ENCODE measurements around the gene BTBD7. TPM values are rescaled to one million over a fixed set of nuclear protein-coding genes. Genes with fewer than 3 reads are reported as not detected.

Gene BTBD7
- total and polyA plus RNA-seq, 4 donors = 19.1 to 41.8 (median 24.8) TPM

- Histone ChIP-seq H3K4me1 (ENCODE audit: control insufficient read depth, insufficient read depth, low read length) (peaks cover 4% of the 10 kb centered on the region), H3K27ac (ENCODE audit: low read depth, low read length) (no peak overlapping the region), H3K4me3 (ENCODE audit: low read depth, low read length) (no peak overlapping the region), H3K27me3 (ENCODE audit: control insufficient read depth, insufficient read depth, low read length) (no peaks in the 10 kb centered on the region), H3K9me3 (ENCODE audit: control insufficient read depth, insufficient read depth, low read length) (no peaks in the 10 kb centered on the region), H3K36me3 (ENCODE audit: control insufficient read depth, insufficient read depth, low read length) (peaks cover 42% of the 10 kb centered on the region)
- no peak for DNase-seq (ENCODE audit: low read depth in 4 of 6, low spot score in 6 of 6)
- 100% methylated on average over 1 of the region's 3 CpGs for WGBS (ENCODE audit: insufficient coverage)
Observed at GRCh38 chr14:93212432-93212831, 120.4 kb downstream of the BTBD7 start.

DNA sequence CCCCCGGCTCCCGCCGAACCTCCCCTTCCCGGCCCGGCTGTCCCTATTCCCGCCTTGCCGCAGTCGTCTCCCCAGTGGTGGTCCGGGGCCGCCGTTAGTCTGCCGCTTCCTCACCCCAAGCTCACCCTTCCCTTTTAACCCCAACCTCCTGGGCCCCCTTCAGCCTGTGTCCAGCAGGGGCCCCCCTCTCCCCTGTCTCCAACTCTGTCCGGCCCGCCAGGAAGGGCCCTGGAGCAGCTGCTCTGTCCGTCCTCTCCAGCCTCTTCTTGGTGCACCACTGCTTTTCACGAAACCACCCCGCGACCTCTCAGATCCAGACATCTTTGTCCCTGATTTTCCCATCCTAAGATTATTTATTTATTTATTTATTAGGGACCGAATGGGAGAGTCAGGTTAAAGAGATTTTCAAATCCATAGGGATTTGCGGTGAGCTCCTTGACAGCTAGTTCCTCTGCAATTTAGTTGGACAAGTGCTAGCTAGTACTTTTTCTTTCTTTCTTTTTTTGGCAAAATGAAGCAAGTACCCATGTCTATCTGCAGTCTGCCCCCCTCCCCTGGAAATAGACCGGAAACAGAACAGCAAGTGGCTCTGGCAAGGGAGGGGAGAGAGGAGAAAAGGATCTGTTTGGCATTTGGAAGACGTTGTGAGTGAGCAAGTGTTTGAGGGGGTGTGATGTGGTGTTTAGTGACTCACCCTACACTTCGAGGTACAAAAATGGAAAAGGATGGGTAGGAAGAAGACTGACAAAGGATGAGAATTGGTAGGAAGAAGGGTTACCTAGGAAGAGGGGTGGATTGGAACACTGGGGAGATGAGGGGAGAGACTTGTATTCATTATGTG lies 125.1 kb downstream of the BTBD7 start:
- Histone ChIP-seq H3K9me3 (ENCODE audit: control insufficient read depth, insufficient read depth, low read length) (no peaks in the 10 kb centered on the region), H3K36me3 (ENCODE audit: control insufficient read depth, insufficient read depth, low read length) (peaks cover 11% of the 10 kb centered on the region), H3K4me1 (ENCODE audit: control insufficient read depth, insufficient read depth, low read length) (peaks cover 13% of the 10 kb centered on the region), H3K27ac (ENCODE audit: low read depth, low read length) (peak overlapping the region; percentile 86), H3K4me3 (ENCODE audit: low read depth, low read length) (peak overlapping the region; percentile 82), H3K27me3 (ENCODE audit: control insufficient read depth, insufficient read depth, low read length) (no peaks in the 10 kb centered on the region)
- WGBS (ENCODE audit: insufficient coverage) = 0% methylated on average over 18 of the region's 23 CpGs
- peak in 5 of 6 donors; percentile 12 to 76 (median 40) for DNase-seq (ENCODE audit: low read depth in 4 of 6, low spot score in 6 of 6)

DNA sequence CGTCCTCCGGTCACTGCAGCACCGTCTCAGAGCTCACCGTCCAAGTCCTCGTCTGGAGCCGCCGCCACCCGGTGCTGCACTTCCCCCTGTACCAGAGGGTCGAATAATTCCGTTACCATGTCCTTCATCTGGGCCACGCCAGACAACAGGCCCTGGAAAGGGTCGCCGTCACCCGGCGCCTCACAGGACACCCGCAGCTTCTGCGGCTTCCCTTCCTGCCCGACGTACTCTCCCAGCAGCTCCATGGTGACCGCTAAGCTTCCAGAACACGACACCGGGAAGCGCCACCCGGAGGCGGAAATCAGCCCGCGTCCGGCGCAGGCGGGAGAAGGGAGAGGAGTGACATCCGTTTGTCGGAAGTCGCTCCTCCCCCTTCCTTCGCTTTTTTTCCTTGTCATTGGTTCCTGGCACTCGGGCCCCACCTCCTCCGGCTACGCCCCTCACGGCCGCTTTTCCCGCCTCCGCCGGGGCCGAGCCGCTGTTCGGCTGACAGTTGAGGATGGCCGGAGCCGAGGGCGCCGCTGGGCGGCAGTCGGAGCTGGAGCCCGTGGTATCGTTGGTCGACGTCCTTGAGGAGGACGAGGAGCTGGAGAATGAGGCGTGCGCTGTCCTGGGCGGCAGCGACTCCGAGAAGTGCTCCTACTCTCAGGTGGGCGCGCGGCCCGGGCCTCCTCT lies 125.9 kb downstream of the BTBD7 start, which contains the start of the genes GON7 and UBR7:
Gene GON7, minus strand, starts transcription at position 273 of the 675 bp plus-strand sequence. Its CDS starts 28 bp downstream, at position 245.
Gene UBR7, plus strand, starts transcription at position 464 of the 675 bp plus-strand sequence. Its CDS starts 36 bp downstream, at position 500.
- H3K36me3 ChIP-seq (ENCODE audit: control insufficient read depth, insufficient read depth, low read length) = peaks cover 11% of the 10 kb centered on the region
- peak within 1 kb of the TSS; percentile 86 for H3K27ac ChIP-seq (ENCODE audit: low read depth, low read length)
- H3K4me1 ChIP-seq (ENCODE audit: control insufficient read depth, insufficient read depth, low read length) = peaks cover 13% of the 10 kb centered on the region
- DNase-seq (ENCODE audit: low read depth in 4 of 6, low spot score in 6 of 6) = peak; percentile 87 to 99 (median 94)
- WGBS (ENCODE audit: insufficient coverage) = 0% methylated on average over 60 of the region's 65 CpGs
- H3K4me3 ChIP-seq (ENCODE audit: low read depth, low read length) = peak within 1 kb of the TSS; percentile 82
- no peaks in the 10 kb centered on the region for H3K9me3 ChIP-seq (ENCODE audit: control insufficient read depth, insufficient read depth, low read length)
- no peaks in the 10 kb centered on the region for H3K27me3 ChIP-seq (ENCODE audit: control insufficient read depth, insufficient read depth, low read length)

DNA sequence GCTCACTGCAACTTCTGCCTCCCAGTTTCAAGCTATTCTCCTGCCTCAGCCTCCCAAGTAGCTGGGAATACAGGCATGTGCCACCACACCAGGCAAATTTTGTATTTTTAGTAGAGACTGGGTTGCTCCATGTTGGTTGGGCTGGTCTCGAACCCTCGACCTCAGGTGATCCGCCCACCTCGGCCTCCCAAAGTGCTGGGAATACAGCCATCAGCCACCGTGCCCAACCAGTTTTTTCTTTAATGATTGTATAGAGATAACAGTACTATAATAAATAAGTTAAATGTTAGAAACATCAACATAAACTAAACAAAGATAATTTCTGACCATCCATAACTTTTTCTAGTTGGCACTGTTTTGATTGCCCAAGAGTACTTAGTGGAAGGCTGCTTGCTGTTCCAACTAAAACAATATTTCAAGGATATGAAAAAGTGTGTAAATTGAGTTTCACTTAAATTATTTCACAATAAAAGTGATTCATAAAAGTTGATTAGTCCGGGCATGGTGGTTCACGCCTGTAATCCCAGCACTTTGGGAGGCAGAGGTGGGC lies 131.6 kb downstream of the BTBD7 start:
- Histone ChIP-seq H3K4me1 (ENCODE audit: control insufficient read depth, insufficient read depth, low read length) (peaks cover 8% of the 10 kb centered on the region), H3K27ac (ENCODE audit: low read depth, low read length) (no peak overlapping the region), H3K4me3 (ENCODE audit: low read depth, low read length) (no peak overlapping the region), H3K36me3 (ENCODE audit: control insufficient read depth, insufficient read depth, low read length) (peaks cover 5% of the 10 kb centered on the region), H3K9me3 (ENCODE audit: control insufficient read depth, insufficient read depth, low read length) (no peaks in the 10 kb centered on the region), H3K27me3 (ENCODE audit: control insufficient read depth, insufficient read depth, low read length) (no peaks in the 10 kb centered on the region)
- WGBS (ENCODE audit: insufficient coverage) = no CpG with 5 or more reads among the region's 7 CpGs
- no peak for DNase-seq (ENCODE audit: low read depth in 4 of 6, low spot score in 6 of 6)

DNA sequence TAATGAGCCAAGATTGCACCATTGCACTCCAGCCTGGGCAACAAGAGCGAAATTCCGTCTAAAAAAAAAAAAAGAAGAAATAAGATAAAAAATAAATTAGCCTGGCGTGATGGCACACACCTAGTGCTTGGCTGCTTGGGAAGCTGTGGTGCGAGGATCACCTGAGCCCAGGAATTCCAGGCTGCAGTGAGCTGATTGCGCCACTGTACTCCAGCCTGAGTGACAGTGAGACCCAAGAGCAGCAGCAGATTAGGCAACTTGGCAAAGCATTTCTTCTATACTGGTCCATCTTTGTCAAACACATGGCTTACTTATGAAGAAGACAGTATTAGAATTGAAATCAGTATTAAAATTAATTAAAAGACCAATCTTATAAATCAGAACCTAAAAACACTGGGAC lies 132.3 kb downstream of the BTBD7 start:
- H3K27ac ChIP-seq (ENCODE audit: low read depth, low read length) = no peak overlapping the region
- H3K4me3 ChIP-seq (ENCODE audit: low read depth, low read length) = no peak overlapping the region
- H3K27me3 ChIP-seq (ENCODE audit: control insufficient read depth, insufficient read depth, low read length) = no peaks in the 10 kb centered on the region
- peaks cover 3% of the 10 kb centered on the region for H3K4me1 ChIP-seq (ENCODE audit: control insufficient read depth, insufficient read depth, low read length)
- H3K9me3 ChIP-seq (ENCODE audit: control insufficient read depth, insufficient read depth, low read length) = no peaks in the 10 kb centered on the region
- H3K36me3 ChIP-seq (ENCODE audit: control insufficient read depth, insufficient read depth, low read length) = peaks cover 5% of the 10 kb centered on the region
- WGBS (ENCODE audit: insufficient coverage) = 100% methylated on average over 5 of the region's 5 CpGs
- DNase-seq (ENCODE audit: low read depth in 4 of 6, low spot score in 6 of 6) = no peak

DNA sequence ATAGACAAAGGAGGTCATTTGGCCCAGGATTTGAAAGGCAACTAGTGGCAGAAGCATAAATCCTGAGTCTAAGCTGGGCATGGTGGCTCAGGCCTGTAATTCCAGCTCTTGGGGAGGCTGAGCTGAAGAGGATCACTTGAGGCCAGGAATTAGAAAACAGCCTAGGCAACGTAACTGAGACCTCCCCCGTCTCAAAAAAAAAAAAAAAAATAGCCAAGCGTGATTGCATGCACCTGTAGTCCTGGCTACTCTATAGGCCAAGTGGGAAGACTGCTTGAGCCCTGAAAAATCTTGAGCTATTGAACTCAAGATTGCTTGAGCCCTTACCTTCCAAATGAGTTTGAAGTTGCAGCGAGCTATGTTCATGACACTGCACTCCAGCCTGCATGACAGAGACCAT lies 133.8 kb downstream of the BTBD7 start:
- DNase-seq (ENCODE audit: low read depth in 4 of 6, low spot score in 6 of 6) = no peak
- Histone ChIP-seq H3K4me1 (ENCODE audit: control insufficient read depth, insufficient read depth, low read length) (no peaks in the 10 kb centered on the region), H3K9me3 (ENCODE audit: control insufficient read depth, insufficient read depth, low read length) (no peaks in the 10 kb centered on the region), H3K36me3 (ENCODE audit: control insufficient read depth, insufficient read depth, low read length) (peaks cover 2% of the 10 kb centered on the region), H3K27me3 (ENCODE audit: control insufficient read depth, insufficient read depth, low read length) (no peaks in the 10 kb centered on the region), H3K27ac (ENCODE audit: low read depth, low read length) (no peak overlapping the region), H3K4me3 (ENCODE audit: low read depth, low read length) (no peak overlapping the region)
- WGBS (ENCODE audit: insufficient coverage) = 92% methylated on average over 4 of the region's 4 CpGs

DNA sequence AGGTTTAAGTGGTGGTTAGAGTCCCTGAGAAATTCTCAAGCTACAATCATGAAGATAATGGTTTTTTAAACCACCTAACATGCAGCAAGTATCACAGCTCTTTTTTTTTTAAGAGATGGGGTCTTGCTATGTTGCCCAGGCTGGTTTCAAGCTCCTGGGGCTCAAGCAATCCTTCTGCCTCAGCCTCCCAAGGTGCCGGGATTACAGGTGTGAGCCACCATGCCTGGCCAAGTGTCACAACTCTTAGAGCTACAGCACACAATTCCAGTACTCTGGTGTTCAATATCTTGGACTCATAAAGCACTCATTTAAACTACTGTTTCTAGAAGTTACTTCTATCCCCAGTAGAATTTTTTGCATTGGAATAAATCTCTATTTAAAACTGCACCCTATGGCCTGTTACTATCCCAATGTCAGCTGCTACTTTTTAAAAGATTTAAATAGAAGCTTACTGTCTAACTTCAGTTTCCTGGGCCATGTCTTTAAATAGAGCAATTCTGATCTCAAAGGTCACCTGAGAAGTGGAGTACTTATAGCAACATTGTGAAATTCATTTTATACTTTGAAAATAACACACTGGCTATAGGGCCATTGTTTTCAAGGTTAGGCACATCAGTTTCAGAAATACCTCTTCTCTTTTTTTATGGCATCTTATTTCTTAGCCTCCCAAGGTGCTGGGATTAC lies 137.4 kb downstream of the BTBD7 start:
- H3K27me3 ChIP-seq (ENCODE audit: control insufficient read depth, insufficient read depth, low read length) = no peaks in the 10 kb centered on the region
- no peak for DNase-seq (ENCODE audit: low read depth in 4 of 6, low spot score in 6 of 6)
- no peak overlapping the region for H3K4me3 ChIP-seq (ENCODE audit: low read depth, low read length)
- no peaks in the 10 kb centered on the region for H3K4me1 ChIP-seq (ENCODE audit: control insufficient read depth, insufficient read depth, low read length)
- H3K36me3 ChIP-seq (ENCODE audit: control insufficient read depth, insufficient read depth, low read length) = peaks cover 2% of the 10 kb centered on the region
- H3K27ac ChIP-seq (ENCODE audit: low read depth, low read length) = no peak overlapping the region
- no peaks in the 10 kb centered on the region for H3K9me3 ChIP-seq (ENCODE audit: control insufficient read depth, insufficient read depth, low read length)
- 100% methylated on average over 1 of the region's 1 CpG for WGBS (ENCODE audit: insufficient coverage)
